Left renal pelvis (tissue), 4 donors: ENCODE data around the gene NAA11. TPM values are rescaled to one million over a fixed set of nuclear protein-coding genes. Genes with fewer than 3 reads are reported as not detected.

ENCODE experiments used
- polyA plus RNA-seq, 4 donors: library from polyadenylated mRNA; unstranded; fragments of 120-200 nt; gene quantifications; one replicate each; pipeline ENCODE4 v1.2.1, GENCODE V29; 2013; ENCODE audit not compliant: insufficient read length in 4 of 4

The NAA11 gene
- polyA plus RNA-seq, 4 donors = not detected

Other genes starting within 250 kb of the NAA11 start
- gene GK2, start 82.2 kb upstream of the NAA11 start, polyA plus RNA-seq = not detected